Activated CD8-positive, alpha-beta memory T cell treated with anti-CD3 and anti-CD28 coated beads, Interleukin-2, amount 50 U/mL, for 24 hours (primary cell): ENCODE measurements around the gene NLGN4X.

Experiments used
- DNase-seq: peaks from one replicate; pipeline ENCODE4 v3.0.0-alpha.2; 2020; ENCODE audit errors: extremely low read depth

The NLGN4X gene

DNA sequence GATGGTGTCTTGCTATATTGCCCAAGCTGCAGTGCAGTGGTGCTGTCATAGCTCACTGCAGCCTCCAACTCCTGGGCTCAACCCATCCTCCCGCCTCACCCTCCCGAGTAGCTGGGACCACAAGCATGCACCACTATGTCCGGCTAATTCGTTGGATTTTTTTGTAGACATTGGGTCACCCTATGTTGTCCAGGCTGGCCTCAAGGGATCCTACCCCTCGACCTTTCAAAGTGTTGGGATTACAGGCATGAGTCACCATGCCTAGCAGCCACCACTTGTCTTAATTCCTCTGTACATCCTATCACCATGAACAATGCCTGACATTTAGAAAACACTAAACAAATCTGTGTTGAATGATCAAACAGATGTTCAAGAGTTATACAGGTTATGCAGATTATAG lies 76.7 kb downstream of the NLGN4X start:
- DNase-seq, result no peak

DNA sequence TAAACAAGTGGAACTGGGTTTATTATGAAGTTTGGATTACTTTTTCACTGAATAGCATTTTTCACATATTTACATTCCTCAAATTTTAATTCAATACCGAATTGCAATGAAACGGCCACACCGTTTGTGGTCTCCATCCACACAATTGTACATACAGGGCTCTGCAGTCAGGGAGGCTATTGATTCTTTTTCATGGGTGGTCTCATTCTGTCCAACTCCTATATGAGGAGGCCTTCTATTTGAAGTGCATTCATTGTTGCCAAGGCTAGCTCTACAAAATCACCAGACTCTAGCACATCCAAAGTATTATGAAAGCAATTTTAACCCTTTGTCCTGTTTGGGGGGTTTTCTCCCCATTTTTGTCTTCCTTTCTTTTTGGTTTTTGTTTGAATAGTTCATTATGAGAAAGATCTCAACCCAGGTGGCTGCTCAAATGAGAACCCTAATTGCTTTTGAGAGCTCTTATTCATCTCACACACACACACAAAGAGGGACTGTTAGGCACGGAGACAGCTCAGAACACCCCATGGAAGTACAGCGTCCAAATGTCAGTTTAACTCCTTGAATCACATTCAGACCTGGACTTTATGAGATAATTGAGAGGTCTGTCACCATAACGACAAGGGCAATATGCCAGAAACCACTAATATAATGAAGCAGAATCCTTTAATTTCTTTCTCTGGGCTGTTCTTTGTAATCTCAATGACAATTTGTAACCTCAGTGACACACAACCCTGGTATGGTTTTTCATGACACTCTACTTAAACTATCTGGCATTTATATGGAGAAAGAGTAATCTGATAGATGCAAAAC lies 79.4 kb downstream of the NLGN4X start:
- DNase-seq, result no peak

DNA sequence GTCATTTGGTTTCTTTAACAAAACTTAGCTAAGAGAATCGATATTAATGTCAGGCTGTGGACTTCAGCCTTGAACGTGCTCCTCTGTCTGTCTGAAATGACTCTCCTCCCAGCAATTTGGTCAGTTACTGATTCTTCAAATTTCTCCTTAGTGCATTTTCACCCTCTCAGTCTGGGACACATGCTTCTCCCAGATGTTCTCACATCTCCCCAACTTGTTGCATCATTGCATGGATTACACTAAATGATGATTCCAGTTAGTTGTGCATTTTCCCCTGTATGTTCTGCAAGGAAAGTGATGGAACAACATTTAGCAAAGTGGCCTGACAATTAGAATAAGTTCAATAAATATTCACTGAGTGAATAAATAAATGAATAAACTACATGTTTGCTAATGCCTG lies 94.4 kb downstream of the NLGN4X start:
- DNase-seq, result no peak

DNA sequence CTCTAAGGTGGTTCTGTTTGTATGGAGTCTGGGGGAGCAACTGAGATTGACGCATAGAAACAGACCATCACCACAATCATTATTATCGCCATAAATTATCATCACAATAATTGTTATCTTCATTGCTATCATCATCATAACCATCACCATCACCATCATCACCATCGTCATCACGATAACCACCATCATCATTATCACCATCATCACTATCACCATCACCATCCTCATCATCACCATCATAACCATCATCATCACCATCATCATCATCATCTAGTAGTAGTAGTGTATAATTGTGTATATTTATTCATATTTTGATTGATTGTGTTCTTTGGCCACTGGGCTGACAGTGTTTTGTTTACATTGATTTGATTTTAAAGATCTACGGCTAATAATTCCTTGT lies 95.7 kb downstream of the NLGN4X start:
- DNase-seq, result no peak

DNA sequence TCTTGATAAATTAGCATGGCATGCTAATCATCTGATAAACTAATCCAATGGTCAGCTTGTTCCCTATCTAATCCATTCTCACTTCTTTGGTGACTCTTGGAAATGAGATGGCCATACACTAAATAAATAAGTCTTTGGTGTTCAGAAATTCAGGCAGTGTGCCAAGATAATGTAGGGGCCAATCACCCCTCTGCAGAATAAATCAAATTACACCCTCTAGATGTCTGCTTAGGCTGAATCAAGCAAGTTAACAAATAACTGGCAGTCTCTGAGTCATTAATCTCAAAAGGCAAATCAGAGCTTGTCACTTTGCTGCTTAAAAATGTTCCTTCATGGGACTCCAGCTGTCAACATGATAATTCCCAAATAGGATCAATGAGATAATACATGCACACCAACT lies 97.4 kb downstream of the NLGN4X start:
- DNase-seq, result no peak

DNA sequence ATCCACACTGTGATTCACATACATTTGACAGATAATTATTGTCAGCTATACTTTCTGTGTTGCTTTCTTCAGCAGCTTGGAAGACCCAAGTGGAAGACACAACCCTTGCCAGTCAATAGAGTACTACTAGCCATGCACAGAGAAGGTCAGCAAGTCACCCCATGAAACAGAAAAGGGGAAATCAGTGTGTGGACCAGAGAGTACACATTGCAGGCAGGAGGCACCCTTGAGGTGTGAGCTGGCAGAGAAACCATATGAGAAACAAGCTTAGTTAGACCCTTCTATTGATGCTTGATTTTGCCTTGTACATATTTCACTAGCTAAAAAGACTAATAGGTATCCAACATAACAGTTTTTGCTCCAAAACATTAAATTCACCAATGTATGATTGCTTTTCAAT lies 99.5 kb downstream of the NLGN4X start:
- no peak for DNase-seq

DNA sequence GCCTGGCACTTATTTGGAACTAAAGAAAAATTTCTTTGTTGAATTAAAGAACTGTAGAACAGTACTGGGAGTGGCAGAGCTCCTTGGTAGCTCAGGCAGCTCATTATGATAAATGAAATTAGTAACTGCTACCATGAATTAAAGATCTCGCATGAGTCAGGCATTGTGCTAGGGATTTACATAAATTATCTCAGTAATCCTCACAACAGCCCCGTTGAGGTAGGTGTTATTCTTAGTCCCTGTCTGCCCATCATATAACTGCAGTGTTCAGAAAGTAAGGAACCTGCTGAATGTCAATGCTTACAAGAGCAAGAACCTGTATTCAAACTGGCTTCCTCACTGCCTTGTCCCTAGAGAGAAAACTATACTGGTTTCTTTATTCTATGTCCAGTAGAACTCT lies 108.3 kb downstream of the NLGN4X start:
- no peak for DNase-seq

DNA sequence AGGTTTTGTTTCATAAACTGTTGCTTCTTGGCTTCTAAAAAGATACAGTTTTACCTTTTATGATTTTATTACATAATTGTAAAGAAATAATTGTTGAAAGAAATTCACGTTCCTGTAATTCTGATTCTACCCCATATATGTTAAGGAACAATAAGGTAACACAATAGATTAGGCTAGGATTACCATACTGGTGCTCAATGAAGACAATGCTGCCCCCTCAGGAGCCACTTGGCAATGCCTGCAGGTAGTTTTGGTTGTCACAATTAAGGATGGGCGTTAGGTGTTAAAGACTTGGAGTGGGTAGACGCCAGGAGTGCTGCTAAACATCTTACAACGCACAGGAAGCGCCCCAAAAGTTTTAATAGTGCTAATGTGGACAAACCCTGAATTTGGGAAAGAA lies 133.2 kb downstream of the NLGN4X start:
- no peak for DNase-seq

DNA sequence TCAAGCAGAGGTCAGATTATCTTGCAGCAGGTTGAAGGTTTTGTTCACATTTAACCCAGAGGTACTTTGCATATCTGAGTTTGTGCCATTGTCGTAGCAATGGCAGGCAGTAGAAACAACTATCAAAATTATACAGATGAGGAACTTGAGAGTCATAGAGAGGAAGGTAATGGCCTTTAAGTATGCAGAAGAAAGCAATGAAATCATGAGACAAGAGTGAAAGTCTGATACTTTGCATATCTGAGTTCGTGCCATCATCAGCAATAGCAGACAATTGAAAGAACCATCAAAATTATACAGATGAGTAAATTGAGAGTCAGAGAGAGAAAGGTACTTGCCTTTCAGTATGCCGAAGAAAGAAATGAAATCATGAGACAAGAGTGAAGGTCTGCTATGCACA lies 154.1 kb downstream of the NLGN4X start:
- no peak for DNase-seq

DNA sequence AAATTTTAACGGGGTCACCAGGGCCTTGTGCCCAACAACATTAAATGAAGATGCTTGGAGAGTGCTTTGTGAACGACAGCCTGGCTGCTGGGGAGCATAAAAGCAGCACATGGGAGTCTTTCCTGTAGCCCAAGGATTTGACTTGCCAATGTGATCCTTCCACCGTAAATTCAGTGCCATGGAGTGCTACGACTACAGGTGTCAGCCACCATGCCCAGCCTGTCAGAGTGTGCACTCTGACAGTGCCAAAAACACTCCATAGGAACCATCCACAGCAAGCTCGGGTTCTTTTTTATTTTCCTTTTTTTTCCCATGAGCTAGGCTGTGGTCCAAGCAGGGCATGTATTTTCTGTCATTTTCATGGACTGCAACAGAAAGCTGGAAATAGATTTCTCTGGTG lies 156.9 kb downstream of the NLGN4X start:
- DNase-seq, result no peak

DNA sequence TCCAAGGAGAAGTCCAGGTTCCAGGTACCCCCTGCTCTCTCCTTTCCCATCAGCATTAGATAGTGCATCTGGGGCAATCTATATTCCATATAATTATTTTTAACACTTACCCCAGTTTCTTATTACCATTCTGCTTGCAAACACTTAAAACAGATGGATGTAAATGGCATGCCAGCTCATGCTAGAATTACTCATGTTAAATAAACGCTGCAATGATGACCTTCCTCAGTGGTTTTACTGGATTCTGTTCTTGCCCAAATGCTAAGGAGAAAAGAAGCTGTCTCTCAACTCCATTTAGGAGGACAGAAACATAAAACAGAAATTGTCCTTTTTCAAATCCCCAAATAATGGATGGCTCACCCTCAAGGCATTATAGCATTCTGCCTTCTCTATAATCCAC lies 161.1 kb downstream of the NLGN4X start:
- DNase-seq, result no peak

DNA sequence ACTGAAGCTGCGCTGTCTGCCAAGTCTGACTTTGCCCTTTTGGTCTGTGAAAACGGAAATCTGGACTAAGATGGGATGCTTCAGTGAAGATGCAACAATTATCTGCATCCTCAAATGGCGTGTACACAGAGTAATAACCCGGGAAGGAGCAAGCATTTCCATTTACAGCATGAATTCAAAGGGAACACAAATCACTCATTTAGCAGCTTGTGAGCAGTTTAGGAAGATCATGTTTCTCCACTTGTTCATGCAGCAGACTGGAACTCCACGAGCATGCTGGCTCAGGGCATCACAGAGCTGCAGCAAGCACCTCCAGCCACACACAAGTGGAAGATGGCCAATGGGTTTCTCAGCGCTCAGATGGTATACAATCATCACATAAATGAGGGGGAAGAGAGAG lies 175.5 kb downstream of the NLGN4X start:
- DNase-seq, result no peak

DNA sequence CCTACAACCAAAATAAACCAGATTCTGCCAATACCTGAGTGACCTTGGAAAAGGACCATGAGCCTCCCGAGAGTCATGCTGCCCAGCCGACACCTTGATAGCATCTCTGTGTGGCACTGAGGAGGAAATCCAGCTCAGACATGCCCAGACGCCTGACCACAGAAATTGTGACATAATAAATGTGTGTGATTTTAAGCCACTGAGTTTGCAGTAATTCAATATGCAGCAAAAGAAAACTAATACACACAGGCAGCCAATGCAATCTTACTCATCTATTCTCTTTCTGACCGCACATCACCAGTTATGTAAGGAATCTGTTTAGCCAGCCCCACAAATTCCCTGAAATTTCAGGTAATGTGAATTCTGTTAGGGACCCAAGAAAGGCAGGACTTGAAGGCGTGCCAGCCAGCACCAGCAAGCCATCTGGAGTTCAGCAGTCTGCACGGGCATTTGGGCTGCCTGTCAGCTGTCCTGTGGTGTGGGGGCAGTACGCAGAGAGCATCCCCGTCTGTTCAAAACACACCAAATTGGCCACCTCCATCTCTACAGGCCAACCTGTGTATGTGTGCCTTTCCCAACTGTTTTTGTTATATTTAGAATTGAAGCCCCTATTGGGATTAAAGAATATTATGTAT lies 176.4 kb downstream of the NLGN4X start:
- DNase-seq, result no peak

DNA sequence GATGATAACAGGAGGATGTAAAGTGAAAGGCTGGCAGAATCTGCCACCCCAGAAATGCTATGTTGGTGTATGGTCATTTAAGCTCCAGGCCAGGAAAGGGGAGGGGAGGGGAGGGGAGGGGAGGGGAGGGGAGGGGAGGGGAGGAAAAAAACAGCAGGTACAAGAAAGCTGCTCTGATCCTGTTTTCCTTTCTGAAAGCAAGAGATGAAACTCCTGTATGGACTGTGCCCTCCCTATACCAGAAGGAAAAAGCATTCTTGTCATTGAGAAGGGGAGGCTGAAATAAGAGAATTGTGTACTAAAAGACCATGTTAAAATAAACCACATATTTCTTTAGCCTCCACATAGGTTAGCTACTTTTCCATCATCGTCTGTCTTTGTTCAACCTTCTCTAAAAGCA lies 179.5 kb downstream of the NLGN4X start:
- no peak for DNase-seq

DNA sequence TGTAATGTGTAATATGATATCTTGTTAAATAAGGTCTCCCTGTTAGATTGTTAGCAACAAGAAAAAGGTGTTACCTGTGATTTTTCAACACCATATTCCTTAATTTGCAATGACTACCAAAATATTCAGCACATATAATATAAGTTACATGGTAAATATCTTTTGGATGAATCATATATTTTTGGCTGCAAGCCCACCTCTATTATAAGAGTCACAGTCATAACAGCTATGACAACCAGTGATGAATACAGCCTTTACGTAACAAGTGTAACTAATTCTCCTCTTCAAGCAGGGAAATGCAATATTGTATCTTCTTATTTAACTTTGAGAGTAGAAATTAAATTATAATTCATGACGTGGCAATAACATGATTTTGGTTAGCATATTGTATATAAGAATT lies 187.0 kb downstream of the NLGN4X start:
- DNase-seq, result no peak

DNA sequence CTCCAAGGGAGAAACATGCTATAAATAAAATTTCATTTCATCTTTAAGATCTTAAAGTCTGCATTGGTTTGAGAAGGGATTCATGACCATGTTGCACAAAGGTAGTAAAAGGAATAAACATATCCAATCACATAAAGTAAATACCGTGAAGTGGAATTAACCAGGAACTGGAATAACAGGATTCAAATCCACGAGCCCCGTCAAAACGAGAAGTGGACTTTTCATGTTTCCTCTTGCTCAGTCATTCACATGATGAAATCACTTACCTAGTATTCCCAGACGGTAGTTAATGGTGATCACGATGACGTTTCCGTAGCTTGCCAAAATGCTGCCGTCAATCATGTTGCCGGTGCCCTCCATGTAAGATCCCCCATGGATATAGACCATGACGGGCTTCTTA lies 199.7 kb downstream of the NLGN4X start:
- DNase-seq, result no peak

DNA sequence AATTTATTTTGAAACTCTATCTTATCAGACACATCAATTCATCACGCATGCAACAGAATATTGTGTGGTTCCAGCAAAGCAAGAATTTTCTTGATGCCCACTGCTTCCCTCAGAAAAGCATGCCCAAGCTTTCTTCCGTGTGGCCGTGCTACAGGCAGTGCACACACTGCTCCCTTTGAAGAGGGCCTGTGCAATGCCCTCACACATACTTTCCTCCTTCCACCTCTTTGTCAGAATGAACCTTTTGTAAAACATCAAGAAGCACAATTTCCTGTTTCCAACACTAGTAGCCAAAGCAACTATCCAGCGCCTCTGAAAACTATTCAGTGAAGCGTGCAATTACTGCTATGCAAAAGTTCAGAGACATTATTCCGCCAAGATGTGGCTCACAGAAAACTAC lies 201.7 kb downstream of the NLGN4X start:
- no peak for DNase-seq

DNA sequence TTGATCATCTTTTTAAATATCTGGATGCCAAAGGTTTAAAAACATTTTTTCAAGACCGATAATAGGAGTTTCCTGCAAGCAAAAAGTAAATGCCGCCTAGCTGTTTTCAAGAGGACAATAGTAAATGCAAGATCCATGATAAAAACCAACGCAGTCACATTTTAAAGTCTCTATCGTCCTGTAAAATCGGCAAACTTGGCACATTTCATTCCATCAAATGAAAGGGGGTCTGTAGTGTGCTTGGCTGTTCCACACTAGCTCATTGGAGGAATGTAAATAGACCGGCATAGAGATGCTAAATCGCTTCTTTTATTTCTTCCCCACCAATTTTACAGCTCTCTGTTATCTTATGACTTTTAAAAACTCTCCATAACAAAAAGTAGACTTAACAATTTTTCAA lies 202.2 kb downstream of the NLGN4X start:
- no peak for DNase-seq

DNA sequence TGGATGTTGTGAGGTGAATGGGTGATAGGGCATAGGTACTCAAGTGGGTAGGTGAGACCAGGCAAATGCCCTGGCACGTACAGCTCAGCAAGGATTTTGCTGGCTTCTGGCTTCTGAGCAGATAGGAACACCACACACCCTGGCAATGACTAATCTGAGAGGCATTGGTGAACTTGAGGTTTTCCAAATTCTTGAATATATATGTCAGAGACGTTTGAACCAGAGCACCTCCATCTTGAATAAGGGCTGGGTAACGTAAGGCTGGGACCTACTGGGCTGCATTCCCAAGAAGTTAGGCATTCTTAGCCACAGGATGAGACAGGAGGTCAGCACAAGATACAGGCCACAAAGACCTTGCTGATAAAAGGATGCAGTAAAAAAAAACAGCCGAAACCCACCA lies 204.5 kb downstream of the NLGN4X start:
- DNase-seq, result no peak

DNA sequence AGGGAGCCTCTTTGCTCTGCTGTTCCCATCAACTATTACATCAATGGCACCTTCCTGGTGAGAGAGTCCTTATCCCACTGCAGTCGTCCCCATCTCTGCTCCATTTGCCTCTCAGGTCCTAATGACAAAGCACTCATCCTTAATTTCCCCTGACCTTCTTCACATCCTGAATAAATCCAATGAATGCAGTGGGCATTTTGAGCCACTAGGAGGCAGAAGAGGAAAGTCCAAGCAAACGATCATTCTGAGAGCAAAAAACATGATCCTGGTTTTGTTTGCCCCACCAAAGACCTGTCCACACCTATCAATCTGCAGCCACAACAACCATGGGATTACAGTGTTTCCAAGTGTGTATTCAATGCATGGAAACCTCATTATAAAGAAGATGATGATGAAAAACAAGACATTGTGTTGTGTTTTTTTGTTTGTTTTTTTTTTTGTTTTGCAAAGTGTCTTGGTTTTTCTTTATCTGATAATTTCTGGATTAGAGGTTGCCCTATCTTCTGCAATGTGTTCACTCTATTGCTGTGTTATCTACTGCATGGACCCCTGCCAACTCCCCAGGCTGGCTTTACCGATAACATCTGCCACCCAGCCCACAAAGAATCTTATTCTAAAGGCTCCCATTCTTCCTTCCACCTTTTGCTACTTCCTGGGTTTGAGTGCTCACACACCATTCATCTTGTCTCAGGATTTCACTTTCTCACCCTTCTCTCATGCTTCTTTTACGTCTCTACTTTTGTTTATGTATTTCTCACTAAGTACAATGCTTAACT lies 207.2 kb downstream of the NLGN4X start:
- DNase-seq, result no peak

DNA sequence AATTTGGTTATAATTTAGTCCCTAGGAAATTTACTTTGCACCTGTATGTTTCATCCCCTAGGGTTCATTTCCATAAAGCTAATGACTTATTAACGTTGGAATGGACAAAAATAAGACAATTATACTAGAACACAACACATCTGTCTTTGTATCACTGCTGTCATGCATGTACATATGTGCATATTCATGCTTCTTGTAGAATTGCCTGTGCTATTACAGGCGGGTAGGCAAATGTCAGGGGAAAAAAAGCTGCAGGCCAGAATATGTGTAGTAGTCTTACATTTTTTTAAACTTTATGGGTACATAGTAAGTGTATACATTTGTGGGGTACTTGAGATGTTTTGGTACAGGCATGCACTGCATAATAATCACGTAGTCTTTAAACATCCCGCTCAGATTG lies 209.6 kb downstream of the NLGN4X start:
- no peak for DNase-seq

DNA sequence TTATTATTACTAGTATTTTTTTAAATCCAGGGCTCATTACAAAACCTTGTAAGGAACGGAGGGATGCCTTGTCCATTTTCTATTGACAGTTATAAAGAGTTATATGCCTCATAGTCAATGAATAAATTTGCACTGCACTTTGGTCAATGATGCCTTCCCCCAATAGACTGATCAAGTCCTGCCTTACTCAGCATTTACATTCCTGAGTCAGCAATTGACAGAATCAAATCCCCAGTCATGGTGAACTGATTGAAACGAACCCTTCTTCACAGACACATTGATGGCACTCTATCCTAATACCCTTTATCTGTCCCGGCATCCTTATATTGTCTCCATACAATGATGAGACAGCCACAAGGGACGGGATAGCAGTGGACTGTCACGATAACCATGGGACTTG lies 213.2 kb downstream of the NLGN4X start:
- no peak for DNase-seq

DNA sequence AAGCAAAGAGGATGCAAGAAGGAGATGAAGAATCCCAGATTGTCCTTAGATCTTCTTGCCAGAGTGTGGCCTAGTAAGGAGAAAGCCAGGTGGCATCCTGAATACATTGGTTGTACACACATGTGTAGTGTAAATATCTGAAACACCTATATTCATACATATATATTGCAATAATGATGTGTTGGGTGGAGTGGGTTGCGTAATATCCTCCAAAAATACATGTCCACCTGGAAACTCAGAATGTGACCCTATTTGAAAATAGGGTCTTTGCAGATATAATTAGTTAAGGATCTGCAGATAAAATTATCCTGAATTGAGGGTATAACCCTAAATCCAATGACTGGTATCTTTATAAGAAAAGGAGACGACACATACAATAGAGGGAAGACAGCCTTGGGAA lies 216.3 kb downstream of the NLGN4X start:
- no peak for DNase-seq
